DMS79 treated with DMSO at 0.1 percent for 48 hours (cell line): ENCODE measurements around the gene GALNT7.
"Not testable (repeated sequence)": the region's sequence is repeated elsewhere in the genome, so short reads cannot be mapped to it uniquely, and the experiment has no call there.

ENCODE experiments used
- DNase-seq: peaks from one replicate; lab custom pipeline; 2025; lab: John Stamatoyannopoulos, UW

The GALNT7 gene

GRCh38 chr4:173199553-173199952, 30.9 kb downstream of the GALNT7 start:
- DNase-seq, result no peak

- DNase-seq, result no peak
These were observed 31.7 kb downstream of the GALNT7 start for GRCh38 chr4:173200103-173200884.

GRCh38 chr4:173202395-173202794, 33.8 kb downstream of the GALNT7 start:
- DNase-seq, result no peak

GRCh38 chr4:173205656-173206055, 37.0 kb downstream of the GALNT7 start:
- DNase-seq, result no peak

- no peak for DNase-seq
These were observed 39.8 kb downstream of the GALNT7 start for GRCh38 chr4:173208420-173208819.

GRCh38 chr4:173211222-173211621, 42.6 kb downstream of the GALNT7 start:
- no peak for DNase-seq

- DNase-seq, result no peak
These were observed 43.2 kb downstream of the GALNT7 start for GRCh38 chr4:173211838-173212237.

GRCh38 chr4:173212379-173212778, 43.8 kb downstream of the GALNT7 start:
- no peak for DNase-seq

GRCh38 chr4:173213296-173213695, 44.7 kb downstream of the GALNT7 start:
- no peak for DNase-seq

- DNase-seq, result no peak
These were observed 45.6 kb downstream of the GALNT7 start for GRCh38 chr4:173214231-173214630.

- DNase-seq, result peak; percentile 45
These were observed 46.0 kb downstream of the GALNT7 start for GRCh38 chr4:173214661-173215060.

- DNase-seq, result no peak
These were observed 48.5 kb downstream of the GALNT7 start for GRCh38 chr4:173217075-173217474.

GRCh38 chr4:173217727-173218126, 49.1 kb downstream of the GALNT7 start:
- DNase-seq, result no peak

- DNase-seq, result no peak
These were observed 50.0 kb downstream of the GALNT7 start for GRCh38 chr4:173218411-173219125.

- DNase-seq, result not testable (repeated sequence)
These were observed 50.5 kb downstream of the GALNT7 start for GRCh38 chr4:173219126-173219437.

GRCh38 chr4:173223743-173224142, 55.1 kb downstream of the GALNT7 start:
- DNase-seq, result no peak

- no peak for DNase-seq
These were observed 57.8 kb downstream of the GALNT7 start for GRCh38 chr4:173226401-173226888.

GRCh38 chr4:173227756-173228155, 59.1 kb downstream of the GALNT7 start:
- DNase-seq, result no peak

- DNase-seq, result no peak
These were observed 61.5 kb downstream of the GALNT7 start for GRCh38 chr4:173230062-173230461.

GRCh38 chr4:173231916-173232315, 63.3 kb downstream of the GALNT7 start:
- DNase-seq, result no peak

GRCh38 chr4:173233857-173234256, 65.2 kb downstream of the GALNT7 start:
- DNase-seq, result no peak

GRCh38 chr4:173235050-173235449, 66.4 kb downstream of the GALNT7 start:
- DNase-seq, result no peak

- no peak for DNase-seq
These were observed 67.7 kb downstream of the GALNT7 start for GRCh38 chr4:173236301-173236700.
